GM18517 (cell line): Measurements from ENCODE around the gene CMTR2.
A peak's percentile ranks its signal among the peaks of the same experiment; 100 is the strongest.
"Not testable (repeated sequence)": the region's sequence is repeated elsewhere in the genome, so short reads cannot be mapped to it uniquely, and the experiment has no call there.

Experiments
- ATAC-seq: cut with Tn5 transposase; IDR thresholded peaks from one replicate; pipeline ENCODE4 v1.9.1; 2021; ENCODE audit warnings: mild to moderate bottlenecking, moderate library complexity; ENCODE audit not compliant: unreplicated experiment

CMTR2 gene

GRCh38 chr16:71288890-71289731 is at the start of gene CMTR2:
TSS of gene CMTR2 (minus strand) at chr16:71289402. CDS start at chr16:71285920, 3,482 bp downstream.
- ATAC-seq: peak; percentile 89

- no peak for ATAC-seq
Observed at GRCh38 chr16:71338632-71339031, 49.4 kb upstream of the CMTR2 start.

- ATAC-seq: no peak
Observed at GRCh38 chr16:71338193-71338592, 49.0 kb upstream of the CMTR2 start.

- ATAC-seq: no peak
Observed at GRCh38 chr16:71337631-71338030, 48.4 kb upstream of the CMTR2 start.

GRCh38 chr16:71328151-71328550 is 38.9 kb upstream of the CMTR2 start:
- no peak for ATAC-seq

- ATAC-seq: no peak
Observed at GRCh38 chr16:71327720-71328119, 38.5 kb upstream of the CMTR2 start.

- ATAC-seq: no peak
Observed at GRCh38 chr16:71319999-71320398, 30.8 kb upstream of the CMTR2 start.

GRCh38 chr16:71315269-71315668 is 26.1 kb upstream of the CMTR2 start:
- no peak for ATAC-seq

GRCh38 chr16:71313591-71313990 is 24.4 kb upstream of the CMTR2 start:
- not testable (repeated sequence) for ATAC-seq

- no peak for ATAC-seq
Observed at GRCh38 chr16:71311553-71312158, 22.5 kb upstream of the CMTR2 start.

- ATAC-seq: no peak
Observed at GRCh38 chr16:71303938-71304337, 14.7 kb upstream of the CMTR2 start.

GRCh38 chr16:71297341-71297634 is 8.1 kb upstream of the CMTR2 start:
- ATAC-seq: no peak

- ATAC-seq: no peak
Observed at GRCh38 chr16:71296584-71297340, 7.6 kb upstream of the CMTR2 start.

GRCh38 chr16:71295950-71296349 is 6.7 kb upstream of the CMTR2 start:
- no peak for ATAC-seq

- no peak for ATAC-seq
Observed at GRCh38 chr16:71293919-71294318, 4.7 kb upstream of the CMTR2 start.

GRCh38 chr16:71292095-71292494 is 2.9 kb upstream of the CMTR2 start:
- ATAC-seq: not testable (repeated sequence)

- ATAC-seq: peak; percentile 6
Observed at GRCh38 chr16:71289732-71290062, 495 bp upstream of the CMTR2 start.

- peak; percentile 2 for ATAC-seq
Observed at GRCh38 chr16:71288570-71288889, 672 bp downstream of the CMTR2 start.

GRCh38 chr16:71287911-71288310 is 1.3 kb downstream of the CMTR2 start:
- no peak for ATAC-seq

GRCh38 chr16:71287454-71287853 is 1.7 kb downstream of the CMTR2 start:
- ATAC-seq: no peak

GRCh38 chr16:71283612-71284011 is 5.6 kb downstream of the CMTR2 start:
- ATAC-seq: no peak

- ATAC-seq: no peak
Observed at GRCh38 chr16:71282943-71283342, 6.3 kb downstream of the CMTR2 start.
